ENCODE measurements around the gene GLI3.

The GLI3 gene

GRCh38 chr7:42156291-42156865, 80.6 kb downstream of the GLI3 start:
- Histone ChIP-seq H3K9ac (no peak overlapping the region), H3K36me3 (peaks cover 5% of the 10 kb centered on the region; the same call in 1 of the 2 replicates), H3K4me1 (no peaks in the 10 kb centered on the region), H3K9me3 (no peaks in the 10 kb centered on the region), H3K4me2 (no peak overlapping the region), H4K20me1 (no peaks in the 10 kb centered on the region), H3K4me3 (no peak overlapping the region), H3K27me3 (no peaks in the 10 kb centered on the region), H3K27ac (no peak overlapping the region)
- no peak for TF ChIP-seq Cebpa-rat (IDR thresholded peaks at IDR 0.05)

DNA sequence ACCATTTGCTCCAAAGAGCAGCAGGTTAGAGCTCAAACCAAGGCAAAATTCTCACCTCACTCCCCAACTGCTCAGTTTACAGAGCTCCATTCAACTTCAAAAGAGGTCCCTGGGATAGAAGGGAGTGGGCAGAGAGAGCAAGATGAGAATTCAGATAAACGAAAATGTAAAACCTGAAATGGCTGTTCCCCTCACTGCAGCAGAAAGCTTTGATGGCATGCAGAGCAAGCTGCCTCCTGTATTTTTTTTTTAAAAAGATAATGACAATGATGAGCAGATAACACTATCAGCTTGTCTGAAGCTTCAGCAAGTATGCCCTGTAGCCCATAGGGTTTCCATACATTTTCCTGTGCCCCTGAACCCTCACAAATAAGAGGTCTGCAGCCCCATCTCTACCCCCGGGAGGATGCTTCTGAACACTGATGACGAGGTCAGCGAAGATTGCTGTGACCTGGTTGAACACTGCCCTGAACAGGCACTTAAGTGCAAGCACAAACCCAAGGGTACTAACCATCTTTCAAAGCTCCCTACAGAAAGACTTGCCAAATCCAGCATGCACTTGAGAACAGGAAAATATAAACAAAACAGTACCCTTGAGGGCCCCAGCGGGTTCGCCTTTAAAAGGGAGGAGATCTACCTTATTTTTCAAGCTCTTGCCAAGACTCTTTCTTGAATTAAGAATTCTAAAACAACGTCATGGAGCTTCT, 81.3 kb downstream of the GLI3 start:
- H3K4me3 ChIP-seq, result no peak overlapping the region
- no peak overlapping the region for H3K9ac ChIP-seq
- H3K4me2 ChIP-seq, result no peak overlapping the region
- H3K27ac ChIP-seq, result no peak overlapping the region
- no peaks in the 10 kb centered on the region for H3K4me1 ChIP-seq
- H3K9me3 ChIP-seq, result no peaks in the 10 kb centered on the region
- no peaks in the 10 kb centered on the region for H3K27me3 ChIP-seq
- TF ChIP-seq Cebpa-rat (IDR thresholded peaks at IDR 0.05), result no peak
- H4K20me1 ChIP-seq, result no peaks in the 10 kb centered on the region
- peaks cover 5% of the 10 kb centered on the region; the same call in 1 of the 2 replicates for H3K36me3 ChIP-seq

DNA sequence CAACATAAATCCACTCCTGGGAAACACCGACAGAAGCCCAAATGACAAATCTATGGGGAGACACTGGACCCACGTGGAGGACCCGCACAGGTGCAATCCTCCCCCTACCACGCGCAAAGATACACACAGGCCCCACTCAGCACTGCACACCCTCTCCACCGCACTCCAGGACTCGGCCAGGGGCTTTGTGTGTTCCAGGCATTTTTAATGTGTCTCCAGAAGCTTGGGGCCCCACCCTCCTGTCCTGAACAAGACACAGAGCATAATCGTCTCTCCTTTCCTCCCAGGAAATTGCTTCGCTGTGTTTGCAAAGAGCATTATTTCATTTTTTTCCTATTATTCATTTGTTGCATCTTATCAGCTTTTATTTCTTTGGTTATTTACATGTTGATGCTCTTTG, 82.8 kb downstream of the GLI3 start:
- TF ChIP-seq Cebpa-rat (IDR thresholded peaks at IDR 0.05), result no peak

DNA sequence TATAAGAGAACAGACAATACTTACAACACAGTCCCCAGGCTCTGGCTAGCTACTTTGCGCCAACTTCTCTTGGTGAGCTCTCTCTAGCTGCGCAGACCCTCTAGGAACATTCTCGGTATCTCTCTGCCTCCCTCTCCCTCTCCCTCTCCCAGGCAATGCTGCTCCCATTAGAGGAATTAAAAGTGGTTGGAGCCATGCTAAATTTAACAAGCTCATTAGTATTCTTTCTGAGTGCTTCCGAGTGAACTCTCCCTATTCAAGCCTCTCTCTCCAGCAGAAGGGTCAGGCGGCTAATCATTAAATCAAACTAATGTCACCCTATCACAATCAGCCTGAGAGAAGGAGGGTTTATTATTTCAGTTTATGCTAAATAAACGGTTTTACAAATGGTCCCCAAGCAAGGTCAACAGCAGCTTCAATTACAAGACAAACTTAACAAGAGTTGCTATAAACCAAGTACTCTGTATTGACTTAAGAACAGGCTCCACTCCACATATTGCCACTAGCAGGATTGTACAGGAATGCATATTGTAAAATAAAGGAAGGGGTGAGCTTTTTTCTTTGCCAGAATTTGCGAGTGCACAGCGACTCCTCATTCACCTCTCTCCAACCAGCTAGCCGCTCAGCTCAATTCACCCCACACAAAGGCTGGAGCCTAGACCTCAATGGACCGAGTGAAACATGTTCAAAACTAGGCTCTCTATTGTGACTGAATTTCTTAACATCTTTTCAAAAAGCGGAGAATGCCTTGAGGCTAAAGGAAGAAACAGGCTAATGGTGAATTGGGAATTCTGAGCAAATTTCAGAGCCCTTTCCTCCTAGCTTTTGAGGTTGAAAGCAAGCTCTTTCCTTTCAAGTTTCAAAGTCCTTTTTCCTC, 84.4 kb downstream of the GLI3 start:
- Histone ChIP-seq H3K27me3 (no peaks in the 10 kb centered on the region), H3K36me3 (peaks cover 17% of the 10 kb centered on the region), H3K27ac (no peak overlapping the region), H3K9ac (no peak overlapping the region), H3K9me3 (no peaks in the 10 kb centered on the region), H3K4me3 (no peak overlapping the region), H4K20me1 (no peaks in the 10 kb centered on the region), H3K4me2 (no peak overlapping the region), H3K4me1 (no peaks in the 10 kb centered on the region)
- no peak for TF ChIP-seq Cebpa-rat (IDR thresholded peaks at IDR 0.05)

More for the DNA sequence above, 82.8 kb downstream of the GLI3 start:
- Histone ChIP-seq H3K9me3 (no peaks in the 10 kb centered on the region), H3K4me2 (no peak overlapping the region), H4K20me1 (no peaks in the 10 kb centered on the region), H3K4me3 (no peak overlapping the region), H3K27ac (no peak overlapping the region), H3K27me3 (no peaks in the 10 kb centered on the region), H3K9ac (no peak overlapping the region), H3K36me3 (peaks cover 5% of the 10 kb centered on the region), H3K4me1 (no peaks in the 10 kb centered on the region)

DNA sequence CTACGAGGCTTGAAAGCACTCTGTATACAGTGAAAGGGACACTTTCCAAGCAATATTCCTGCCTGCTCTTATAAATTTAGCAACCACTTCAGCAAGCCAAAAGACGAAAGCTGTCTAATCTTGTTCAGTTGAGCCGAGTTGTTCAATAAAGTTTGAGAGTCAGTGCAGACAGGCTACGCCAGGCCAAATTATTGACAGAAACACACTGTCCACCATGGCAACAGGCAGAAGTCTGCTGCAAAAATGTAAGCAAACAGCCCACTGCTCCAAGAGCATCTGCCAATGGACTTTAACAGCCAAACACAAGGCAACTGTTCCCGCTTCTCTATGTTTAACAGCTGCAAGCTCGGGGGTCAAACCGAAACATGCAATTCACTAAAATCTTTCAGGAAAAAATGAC, 85.7 kb downstream of the GLI3 start:
- Histone ChIP-seq H3K4me3 (no peak overlapping the region), H4K20me1 (no peaks in the 10 kb centered on the region), H3K36me3 (peaks cover 19% of the 10 kb centered on the region; the same call in 1 of the 2 replicates), H3K4me1 (no peaks in the 10 kb centered on the region), H3K9me3 (no peaks in the 10 kb centered on the region), H3K9ac (no peak overlapping the region), H3K27ac (no peak overlapping the region), H3K27me3 (no peaks in the 10 kb centered on the region), H3K4me2 (no peak overlapping the region)
- no peak for TF ChIP-seq Cebpa-rat (IDR thresholded peaks at IDR 0.05)

DNA sequence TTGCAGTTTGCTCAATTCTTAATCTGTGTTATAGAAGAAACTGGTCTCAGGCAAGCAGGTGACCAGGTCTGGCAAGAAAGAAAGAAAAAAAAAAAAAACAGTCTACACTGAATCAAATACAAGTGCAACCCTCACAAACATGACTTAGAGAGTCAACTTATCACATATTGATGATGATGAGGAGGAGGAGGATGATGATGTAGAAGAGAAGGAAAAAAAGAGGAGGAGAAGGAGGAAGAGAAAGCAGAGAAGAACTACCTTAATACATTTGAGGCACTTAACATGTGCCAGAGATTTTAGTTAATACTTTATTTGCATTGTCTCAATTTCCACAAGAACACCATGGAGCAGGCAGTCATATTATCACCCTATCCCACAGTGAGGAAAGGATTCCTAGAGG, 91.5 kb downstream of the GLI3 start:
- H3K36me3 ChIP-seq, result peaks cover 38% of the 10 kb centered on the region
- no peak overlapping the region for H3K4me2 ChIP-seq
- TF ChIP-seq Cebpa-rat (IDR thresholded peaks at IDR 0.05), result no peak
- no peak overlapping the region for H3K9ac ChIP-seq
- H3K27ac ChIP-seq, result no peak overlapping the region
- H3K9me3 ChIP-seq, result no peaks in the 10 kb centered on the region
- H4K20me1 ChIP-seq, result no peaks in the 10 kb centered on the region
- H3K4me3 ChIP-seq, result no peak overlapping the region
- H3K4me1 ChIP-seq, result no peaks in the 10 kb centered on the region
- H3K27me3 ChIP-seq, result no peaks in the 10 kb centered on the region

DNA sequence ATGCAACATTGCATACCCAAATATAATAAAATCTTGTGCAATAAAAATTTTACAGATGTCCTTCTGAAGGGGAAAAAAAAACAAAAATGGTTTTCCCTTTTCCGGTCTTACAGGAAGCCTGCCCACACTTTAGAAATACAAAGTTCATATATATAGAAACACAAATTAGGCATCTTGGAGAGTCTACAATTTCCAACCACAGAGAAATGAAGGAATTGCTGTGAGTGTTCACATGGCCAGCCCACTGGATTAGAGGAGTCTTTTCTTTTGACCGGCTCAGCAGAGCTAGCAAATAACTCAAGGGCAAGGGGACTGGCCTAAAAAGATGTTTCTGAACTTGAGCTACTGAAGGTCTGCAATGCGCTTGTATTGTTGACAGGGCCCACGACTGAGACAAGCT, 92.4 kb downstream of the GLI3 start:
- H3K4me2 ChIP-seq, result no peak overlapping the region
- no peak overlapping the region for H3K27ac ChIP-seq
- no peak for TF ChIP-seq Cebpa-rat (IDR thresholded peaks at IDR 0.05)
- no peaks in the 10 kb centered on the region for H3K27me3 ChIP-seq
- H4K20me1 ChIP-seq, result no peaks in the 10 kb centered on the region
- no peak overlapping the region for H3K9ac ChIP-seq
- no peaks in the 10 kb centered on the region for H3K9me3 ChIP-seq
- H3K36me3 ChIP-seq, result peaks cover 38% of the 10 kb centered on the region
- H3K4me3 ChIP-seq, result no peak overlapping the region
- no peaks in the 10 kb centered on the region for H3K4me1 ChIP-seq

DNA sequence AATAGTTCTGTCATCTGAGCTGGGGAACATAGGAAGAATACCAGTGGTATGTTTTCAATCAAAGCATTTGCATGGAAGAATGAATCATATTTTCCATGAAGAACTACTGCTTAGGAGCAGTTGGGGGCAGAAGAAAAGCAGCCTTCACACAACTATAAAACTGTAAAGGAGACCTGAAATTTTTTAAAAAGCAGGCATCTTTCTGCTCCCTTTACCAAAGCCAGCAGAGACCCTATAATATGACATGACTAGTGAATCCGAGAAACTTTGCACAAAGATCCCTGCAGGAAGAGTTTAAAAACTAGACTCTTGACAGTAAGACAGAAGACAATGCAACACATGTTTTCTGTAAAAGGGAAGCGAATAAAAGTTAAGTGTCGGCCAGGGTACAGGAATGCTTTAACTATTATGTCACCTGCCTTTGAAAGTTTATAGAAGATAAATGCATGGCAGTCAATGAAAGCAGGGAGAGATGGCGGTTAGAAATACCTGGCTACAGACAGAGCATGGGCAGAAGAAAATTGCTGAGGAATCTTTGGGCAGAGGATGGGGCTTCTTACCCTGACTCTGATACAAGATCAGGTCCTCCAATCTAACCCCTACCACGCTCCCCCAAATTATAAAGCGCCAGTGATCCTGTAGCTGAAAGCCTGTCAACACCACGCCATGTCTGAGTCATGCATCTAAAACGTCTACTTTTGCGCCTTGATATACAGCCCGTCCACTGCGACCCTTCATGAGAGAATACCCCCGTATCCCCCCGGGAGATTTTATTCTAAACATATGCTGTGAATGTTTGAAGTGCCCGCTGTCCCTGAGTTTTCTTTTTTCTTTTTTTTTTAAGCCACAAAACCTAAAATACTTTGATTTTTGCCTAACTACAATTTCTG, 93.1 kb downstream of the GLI3 start:
- H3K27ac ChIP-seq, result no peak overlapping the region
- no peak overlapping the region for H3K4me3 ChIP-seq
- TF ChIP-seq Cebpa-rat (IDR thresholded peaks at IDR 0.05), result no peak
- no peaks in the 10 kb centered on the region for H3K9me3 ChIP-seq
- H4K20me1 ChIP-seq, result no peaks in the 10 kb centered on the region
- H3K27me3 ChIP-seq, result no peaks in the 10 kb centered on the region
- H3K36me3 ChIP-seq, result peaks cover 36% of the 10 kb centered on the region
- H3K9ac ChIP-seq, result no peak overlapping the region
- no peaks in the 10 kb centered on the region for H3K4me1 ChIP-seq
- no peak overlapping the region for H3K4me2 ChIP-seq

DNA sequence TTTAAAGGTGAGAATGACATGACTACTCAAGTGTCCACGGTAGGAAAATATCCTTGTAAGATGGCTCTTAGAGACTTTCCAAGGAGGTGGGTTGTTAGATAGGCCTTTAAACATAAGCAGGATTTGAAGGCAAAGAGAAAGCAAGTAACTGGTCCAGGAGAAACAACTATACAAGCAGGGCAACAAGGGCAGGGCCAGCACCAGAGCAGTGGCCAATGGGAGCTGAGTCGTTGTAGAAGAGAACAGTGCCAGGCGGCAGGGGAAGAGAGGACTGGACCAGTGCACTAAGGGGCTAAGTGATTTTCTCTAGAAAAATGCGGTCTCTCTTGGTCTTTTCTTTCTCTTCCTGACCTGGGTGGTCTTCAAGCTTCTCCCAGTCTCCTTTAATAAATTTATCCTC, 94.9 kb downstream of the GLI3 start:
- no peak for TF ChIP-seq Cebpa-rat (IDR thresholded peaks at IDR 0.05)
- H3K9me3 ChIP-seq, result no peaks in the 10 kb centered on the region
- no peak overlapping the region for H3K9ac ChIP-seq

More for the DNA sequence above, 94.9 kb downstream of the GLI3 start:
- Histone ChIP-seq H3K4me1 (no peaks in the 10 kb centered on the region), H3K27me3 (no peaks in the 10 kb centered on the region), H3K4me3 (no peak overlapping the region), H3K4me2 (no peak overlapping the region), H3K27ac (no peak overlapping the region), H4K20me1 (no peaks in the 10 kb centered on the region), H3K36me3 (peaks cover 35% of the 10 kb centered on the region)
